NCI-H446 (cell line): ENCODE measurements around the gene CDK11B.
"Not testable (repeated sequence)": the region's sequence is repeated elsewhere in the genome, so short reads cannot be mapped to it uniquely, and the experiment has no call there.

Source experiments
- DNase-seq, 2 experiments: peaks; one replicate each; lab custom pipeline; 2025; lab: John Stamatoyannopoulos, UW

The CDK11B gene

DNA sequence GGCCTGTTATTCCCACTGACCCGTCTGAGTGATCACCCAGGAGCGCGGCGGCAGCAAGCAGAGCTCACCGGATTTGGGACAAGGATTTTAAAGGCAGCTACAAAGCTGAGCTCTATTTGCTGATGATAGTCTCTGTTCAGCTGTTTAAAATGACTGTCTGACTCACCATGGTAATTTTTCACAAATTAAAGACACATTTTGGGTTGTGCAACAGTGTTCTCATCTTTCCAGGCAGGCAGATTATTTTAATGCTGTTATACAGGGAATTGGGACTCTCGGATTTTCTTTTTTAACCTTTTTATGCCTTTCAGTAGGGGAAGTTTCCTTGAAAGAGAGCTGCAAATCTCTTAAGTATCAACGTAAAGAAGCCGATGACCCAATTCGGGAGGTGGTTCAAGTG is 3.6 kb upstream of the CDK11B start:
- not testable (repeated sequence) for DNase-seq

- not testable (repeated sequence) for DNase-seq
Measured at GRCh38 chr1:1648265-1648664, 10.5 kb downstream of the CDK11B start.

- not testable (repeated sequence) for DNase-seq
Measured at GRCh38 chr1:1647567-1648241, 11.1 kb downstream of the CDK11B start.

DNA sequence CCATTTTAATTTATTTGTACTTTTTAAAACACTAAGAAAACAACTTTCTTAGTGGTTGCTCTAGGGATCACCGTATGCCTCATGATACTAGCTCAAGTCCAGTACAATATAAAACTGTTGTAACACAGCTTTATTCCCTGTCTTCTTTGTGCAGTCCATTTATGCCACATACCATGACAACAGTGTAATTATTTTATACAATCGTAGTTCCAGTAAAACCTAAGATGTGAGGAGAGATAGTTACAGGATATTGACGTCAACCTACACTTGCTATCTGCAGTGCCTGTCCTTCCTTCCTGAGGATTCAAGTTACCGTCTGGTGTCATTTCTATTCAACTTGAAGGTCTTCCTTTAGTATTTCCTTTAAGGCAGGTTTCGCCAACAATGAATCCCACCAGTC is 12.5 kb downstream of the CDK11B start:
- DNase-seq = not testable (repeated sequence)

DNA sequence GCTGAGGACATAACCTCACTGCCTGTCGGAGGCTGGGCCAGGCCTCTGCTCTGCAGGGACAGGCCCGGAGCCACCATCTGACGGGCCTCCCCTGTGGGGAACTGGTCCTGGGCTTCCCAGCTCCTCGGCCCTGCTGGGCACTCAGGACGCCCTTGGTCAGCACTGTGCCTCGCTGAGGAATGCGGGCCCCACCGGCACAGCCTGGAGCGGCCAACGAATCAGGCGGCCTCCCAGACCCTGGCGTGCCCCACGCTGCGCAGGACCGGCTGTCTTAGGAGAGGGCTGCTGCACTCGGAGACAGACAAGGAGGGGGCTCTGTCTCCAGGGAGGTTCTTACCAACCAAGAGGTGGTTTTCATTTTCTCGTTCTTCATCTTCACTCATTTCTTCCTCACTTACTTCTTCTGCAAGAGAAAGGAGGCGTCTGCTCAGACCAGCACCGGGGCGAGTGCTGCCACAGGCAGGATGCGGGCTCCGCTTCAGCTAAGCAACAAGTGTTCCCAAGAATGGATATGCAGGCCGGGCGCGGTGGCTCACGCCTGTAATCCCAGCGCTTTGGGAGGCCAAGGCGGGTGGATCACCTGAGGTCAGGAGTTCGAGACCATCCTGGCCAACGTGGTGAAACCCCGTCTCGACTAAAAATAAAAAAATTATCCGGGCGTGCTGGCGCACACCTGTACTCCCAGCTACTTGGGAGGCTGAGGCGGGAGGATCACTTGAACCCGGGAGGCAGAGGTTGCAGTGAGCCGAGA is 17.9 kb downstream of the CDK11B start:
- not testable (repeated sequence) for DNase-seq

DNA sequence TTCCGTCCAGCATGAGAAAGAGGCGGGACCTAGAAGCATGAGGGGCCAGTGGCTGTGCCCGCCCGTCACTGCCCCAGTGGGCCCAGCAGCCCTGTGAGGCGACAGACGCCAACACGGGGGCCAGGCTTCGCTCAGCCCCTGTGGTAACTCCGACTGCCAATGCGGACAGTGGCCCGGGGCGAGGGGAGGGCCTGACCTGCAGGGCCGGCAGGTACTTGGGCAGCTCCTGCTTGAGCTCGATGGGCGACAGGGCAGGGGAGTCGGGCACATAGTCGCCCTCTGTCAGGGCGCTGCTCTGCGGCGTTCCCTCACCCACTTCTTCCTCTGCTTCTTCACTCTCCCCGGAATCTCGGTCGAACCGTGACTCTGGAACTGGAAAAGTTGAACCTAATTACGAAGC is 18.7 kb downstream of the CDK11B start:
- DNase-seq = not testable (repeated sequence)

- not testable (repeated sequence) for DNase-seq
Measured at GRCh38 chr1:1639368-1639767, 19.4 kb downstream of the CDK11B start.

- not testable (repeated sequence) for DNase-seq
Measured at GRCh38 chr1:1638528-1638927, 20.3 kb downstream of the CDK11B start.

- DNase-seq = not testable (repeated sequence)
Measured at GRCh38 chr1:1637479-1637875, 21.3 kb downstream of the CDK11B start.

DNA sequence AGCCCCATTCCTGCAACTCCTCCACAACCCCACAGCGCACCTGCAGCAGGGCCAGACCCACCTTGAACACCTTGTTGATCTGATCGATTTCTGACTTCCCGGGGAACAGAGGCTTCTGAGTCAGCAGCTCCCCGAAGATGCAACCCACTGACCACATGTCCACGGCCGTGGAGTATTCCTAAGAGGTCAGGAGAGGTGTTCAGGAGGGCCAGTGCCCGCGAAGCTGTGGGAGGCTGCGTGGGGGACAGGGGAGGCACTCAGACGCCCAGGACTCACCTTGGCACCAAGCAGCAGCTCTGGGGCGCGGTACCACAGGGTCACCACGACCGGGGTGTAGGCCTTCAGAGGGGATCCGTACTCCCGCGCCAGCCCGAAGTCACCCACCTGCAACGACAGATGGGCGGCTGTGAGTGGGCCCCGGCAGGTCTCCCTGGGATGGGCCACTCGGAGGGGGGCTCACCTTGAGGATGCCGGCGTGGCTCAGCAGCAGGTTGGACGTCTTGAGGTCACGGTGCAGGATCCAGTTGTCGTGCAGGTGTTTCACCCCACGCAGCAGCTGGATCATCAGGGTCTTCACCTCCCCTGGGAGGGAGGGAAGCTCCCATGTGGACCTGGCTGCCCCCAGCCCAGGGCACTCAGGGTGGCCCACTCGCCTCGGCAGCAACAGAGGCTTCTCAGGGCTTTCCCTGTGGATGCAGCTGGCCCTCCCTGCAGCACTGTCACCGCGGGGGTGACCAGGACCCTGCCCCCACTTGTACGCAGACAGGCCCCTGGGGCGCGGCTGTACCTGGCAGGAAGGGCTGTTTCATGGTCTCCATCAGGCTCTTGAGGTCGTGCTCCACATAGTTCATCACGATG is 22.0 kb downstream of the CDK11B start:
- DNase-seq = not testable (repeated sequence)

GRCh38 chr1:1634613-1635012 is 24.2 kb downstream of the CDK11B start:
- DNase-seq = not testable (repeated sequence)

DNA sequence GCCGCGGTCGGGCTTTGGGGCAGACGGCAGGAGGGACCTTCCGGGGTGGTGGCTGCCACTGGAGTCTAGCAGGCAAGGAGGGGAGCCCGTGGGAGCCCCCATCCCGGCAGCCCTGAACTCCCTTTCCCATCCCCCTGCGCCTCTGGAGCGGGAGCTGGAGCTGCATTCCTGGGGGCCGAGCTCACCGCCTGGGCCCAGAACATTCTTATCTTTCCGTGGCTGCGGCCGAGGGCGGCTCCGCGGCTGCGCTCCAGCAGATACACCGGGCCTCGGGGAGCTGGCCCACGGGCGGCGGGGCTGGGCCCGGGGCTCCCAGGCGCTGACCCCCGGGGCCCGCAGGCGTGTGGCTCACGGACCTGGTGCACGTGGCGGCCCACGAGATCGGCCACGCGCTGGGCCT is 25.4 kb downstream of the CDK11B start:
- not testable (repeated sequence) for DNase-seq

DNA sequence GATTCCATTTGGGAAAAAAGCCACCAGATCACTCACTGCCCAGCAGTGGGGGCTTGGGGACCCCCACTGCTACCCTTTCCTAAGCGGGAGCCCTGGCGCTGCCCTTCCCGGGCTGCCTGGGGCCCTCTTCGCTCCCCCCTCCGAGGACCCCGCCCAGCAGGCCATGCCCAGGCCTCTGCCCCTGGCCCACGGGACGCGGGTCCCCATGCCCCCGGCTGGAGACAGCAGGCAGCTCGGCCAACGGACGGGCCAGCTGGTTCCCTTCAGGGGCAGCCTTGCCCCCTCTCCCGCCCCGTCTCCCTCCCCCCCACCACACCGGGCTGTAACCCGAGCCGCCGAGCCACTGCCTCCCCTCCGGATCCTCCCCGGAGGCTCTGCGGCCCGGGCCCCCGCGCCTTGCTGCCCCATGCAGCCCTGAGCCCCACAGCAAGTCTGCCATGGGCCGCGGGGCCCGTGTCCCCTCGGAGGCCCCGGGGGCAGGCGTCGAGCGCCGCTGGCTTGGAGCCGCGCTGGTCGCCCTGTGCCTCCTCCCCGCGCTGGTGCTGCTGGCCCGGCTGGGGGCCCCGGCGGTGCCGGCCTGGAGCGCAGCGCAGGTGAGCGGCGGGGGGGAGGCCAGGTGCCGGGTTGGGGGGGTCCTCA is 26.9 kb downstream of the CDK11B start, which contains the start of gene MMP23B:
Gene MMP23B, plus strand, starts transcription at position 392 of the 639 bp plus-strand sequence. Its CDS starts 46 bp downstream, at position 438.
- no peak for DNase-seq

- no peak for DNase-seq
Measured at GRCh38 chr1:1630965-1631781, 27.6 kb downstream of the CDK11B start.

- DNase-seq = no peak
Measured at GRCh38 chr1:1630191-1630964, 28.4 kb downstream of the CDK11B start.

- DNase-seq = no peak
Measured at GRCh38 chr1:1629430-1630190, 29.2 kb downstream of the CDK11B start.

- DNase-seq = no peak
Measured at GRCh38 chr1:1628754-1629429, 29.9 kb downstream of the CDK11B start.

GRCh38 chr1:1627829-1628753 is 30.7 kb downstream of the CDK11B start:
- DNase-seq = no peak
